ENCODE results near the gene PLEKHA6.

DNA sequence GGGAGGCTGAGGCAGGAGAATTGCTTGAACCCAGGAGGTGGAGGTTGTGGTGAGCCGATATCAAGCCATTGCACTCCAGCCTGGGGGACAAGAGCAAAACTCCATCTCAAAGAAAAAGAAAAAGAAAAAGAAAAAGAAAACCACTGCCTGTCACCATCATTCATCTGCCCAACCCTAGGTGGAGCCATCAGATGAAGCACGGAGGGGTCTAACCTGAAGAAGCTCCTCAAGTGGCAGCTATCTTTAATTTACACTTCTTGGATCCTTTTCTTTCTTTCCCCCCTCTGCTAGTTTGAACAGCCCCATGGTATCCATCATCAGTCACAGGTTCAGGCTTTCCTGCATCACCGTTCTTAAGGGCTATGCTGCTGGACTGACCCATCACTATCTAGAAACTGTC is 57.0 kb downstream of the PLEKHA6 start:
- TF ChIP-seq, protein P1, sequence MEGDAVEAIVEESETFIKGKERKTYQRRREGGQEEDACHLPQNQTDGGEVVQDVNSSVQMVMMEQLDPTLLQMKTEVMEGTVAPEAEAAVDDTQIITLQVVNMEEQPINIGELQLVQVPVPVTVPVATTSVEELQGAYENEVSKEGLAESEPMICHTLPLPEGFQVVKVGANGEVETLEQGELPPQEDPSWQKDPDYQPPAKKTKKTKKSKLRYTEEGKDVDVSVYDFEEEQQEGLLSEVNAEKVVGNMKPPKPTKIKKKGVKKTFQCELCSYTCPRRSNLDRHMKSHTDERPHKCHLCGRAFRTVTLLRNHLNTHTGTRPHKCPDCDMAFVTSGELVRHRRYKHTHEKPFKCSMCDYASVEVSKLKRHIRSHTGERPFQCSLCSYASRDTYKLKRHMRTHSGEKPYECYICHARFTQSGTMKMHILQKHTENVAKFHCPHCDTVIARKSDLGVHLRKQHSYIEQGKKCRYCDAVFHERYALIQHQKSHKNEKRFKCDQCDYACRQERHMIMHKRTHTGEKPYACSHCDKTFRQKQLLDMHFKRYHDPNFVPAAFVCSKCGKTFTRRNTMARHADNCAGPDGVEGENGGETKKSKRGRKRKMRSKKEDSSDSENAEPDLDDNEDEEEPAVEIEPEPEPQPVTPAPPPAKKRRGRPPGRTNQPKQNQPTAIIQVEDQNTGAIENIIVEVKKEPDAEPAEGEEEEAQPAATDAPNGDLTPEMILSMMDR (conservative IDR thresholded peaks at IDR 0.05; ENCODE audit: low read depth, low read length), result no peak
- TF ChIP-seq POLR2A (IDR thresholded peaks at IDR 0.05; ENCODE audit: low read depth, low read length), result no peak
- TF ChIP-seq CEBPB (IDR thresholded peaks at IDR 0.05; ENCODE audit: low read depth, low read length), result no peak

Data from IMR-90 (cell line).